HepG2 (cell line): ENCODE measurements around the gene CYP27B1. TPM values are rescaled to one million over a fixed set of nuclear protein-coding genes. Genes with fewer than 3 reads are reported as not detected.

Experiments used
- HNF4A ChIP-seq: sonication (generic); formaldehyde crosslinking; IDR thresholded peaks from 2 replicates; pipeline ENCODE4 v1.4.0; 2020; ENCODE audit warnings: missing genetic modification reagents
- HOXA7 ChIP-seq: sonication (generic); formaldehyde crosslinking; IDR thresholded peaks from 2 replicates; pipeline ENCODE4 v1.8.1; 2022; ENCODE audit warnings: mild to moderate bottlenecking, missing genetic modification reagents, moderate library complexity
- NR2F6 ChIP-seq, 2 experiments: IDR thresholded peaks; 2 replicates each; pipeline ENCODE4 v1.6.1; 2016; ENCODE audit warnings: antibody characterized with exemption in 1 of 2, mild to moderate bottlenecking in 1 of 2
- polyA plus RNA-seq, 8 experiments: library from polyadenylated mRNA; depleted of rRNA in 3 of 8; stranded (reverse) in 7 of 8; unstranded in 1 of 8; fragments of >200 nt; fragmentation: Illumina TruSeq in 4 of 8; extraction: Trizol in 4 of 8; gene quantifications; 2 replicates each; pipeline versions ENCODE4 v1.2.1 to v1.2.3, GENCODE V29; 2011 to 2016; ENCODE audit warnings: low read depth in 4 of 8, missing spikeins in 1 of 8, mixed read lengths in 1 of 8; ENCODE audit not compliant: insufficient read depth in 1 of 8
- total RNA-seq, 5 experiments: library from RNA; depleted of rRNA; stranded (reverse); fragments of >200 nt; fragmentation: Illumina TruSeq; extraction: Trizol; gene quantifications; 2 replicates each; pipeline ENCODE4 v1.2.3, GENCODE V29; 2016; ENCODE audit warnings: low read depth in 1 of 5
- TF ChIP-seq, protein P1 (sequence below): sonication (generic); formaldehyde crosslinking; IDR thresholded peaks from 2 replicates; pipeline ENCODE4 v1.5.1; 2020; ENCODE audit warnings: mild to moderate bottlenecking, moderate library complexity, missing genetic modification reagents
- TF ChIP-seq, protein P2 (sequence below): sonication (generic); formaldehyde crosslinking; IDR thresholded peaks from 2 replicates; pipeline ENCODE4 v1.5.1; 2020; ENCODE audit warnings: mild to moderate bottlenecking, missing genetic modification reagents, moderate library complexity
- TF ChIP-seq, protein P3 (sequence below): sonication (generic); formaldehyde crosslinking; IDR thresholded peaks from 2 replicates; pipeline ENCODE4 v1.9.0; 2022; ENCODE audit warnings: missing genetic modification reagents, mild to moderate bottlenecking, borderline replicate concordance
- TF ChIP-seq, protein P4 (sequence below): sonication (generic); formaldehyde crosslinking; IDR thresholded peaks from 2 replicates; pipeline ENCODE4 v1.5.0; 2020; ENCODE audit warnings: mild to moderate bottlenecking, missing genetic modification reagents, moderate library complexity
- TF ChIP-seq, protein P5 (sequence below): sonication (generic); formaldehyde crosslinking; IDR thresholded peaks from 2 replicates; pipeline ENCODE4 v1.9.0; 2021; ENCODE audit warnings: missing genetic modification reagents, borderline replicate concordance
- TF ChIP-seq, protein P6 (sequence below): sonication (generic); formaldehyde crosslinking; IDR thresholded peaks from 2 replicates; pipeline ENCODE4 v1.8.0; 2022; ENCODE audit warnings: missing genetic modification reagents, mild to moderate bottlenecking, inconsistent platforms, borderline replicate concordance

The CYP27B1 gene
- total and polyA plus RNA-seq, 2 of the 13 experiments (the other 11 are each of a cell fraction or from before 2014, with no cell fraction given), result 2.3 to 3.0 TPM

DNA sequence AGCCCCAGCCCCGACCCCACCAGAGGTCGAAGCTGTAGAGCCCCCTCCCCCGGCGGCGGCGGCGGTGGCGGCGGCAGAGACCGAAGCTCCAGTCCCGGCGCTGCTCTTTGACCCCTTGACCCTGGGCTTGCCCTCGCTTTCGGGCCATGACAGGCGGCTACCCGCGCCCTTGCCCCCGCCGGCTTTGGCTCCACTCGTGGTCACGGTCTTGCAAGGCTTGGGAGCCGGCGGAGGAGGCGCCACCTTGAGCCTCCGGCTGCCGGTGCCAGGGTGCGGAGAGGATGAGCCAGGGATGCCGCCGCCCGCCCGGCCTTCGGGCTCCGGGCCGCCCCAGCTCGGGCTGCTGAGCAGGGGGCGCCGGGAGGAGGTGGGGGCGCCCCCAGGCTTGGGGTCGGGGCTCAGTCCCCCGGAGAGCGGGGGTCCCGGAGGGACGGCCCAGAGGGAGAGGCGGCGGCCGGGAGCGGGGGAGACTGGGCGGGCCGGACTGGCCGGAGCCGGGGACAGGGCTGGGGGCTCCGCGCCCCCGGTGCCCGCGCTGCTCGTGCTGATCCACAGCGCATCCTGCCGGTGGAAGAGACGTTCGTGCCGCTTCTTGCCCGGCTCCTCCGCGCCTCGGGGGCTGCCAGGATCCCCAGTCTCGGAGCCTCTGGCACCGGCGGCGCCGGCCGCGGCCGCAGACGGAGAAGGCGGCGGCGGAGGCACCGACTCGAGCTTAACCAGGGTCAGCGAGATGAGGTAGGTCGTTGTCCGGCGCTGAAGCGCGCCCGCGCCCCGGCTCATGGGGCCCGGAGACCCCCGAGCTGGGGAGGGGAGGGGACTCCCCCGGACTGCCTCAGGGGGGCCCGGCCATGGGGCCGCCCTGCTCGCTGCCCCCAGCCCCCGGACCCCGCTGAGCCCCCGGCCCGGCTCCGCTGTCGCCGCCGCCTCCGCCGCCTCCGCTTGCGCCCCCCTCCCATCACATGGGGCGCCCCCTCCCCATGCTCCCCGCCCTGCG lies 29.1 kb downstream of the CYP27B1 start (continued):
- TF ChIP-seq, protein P1, sequence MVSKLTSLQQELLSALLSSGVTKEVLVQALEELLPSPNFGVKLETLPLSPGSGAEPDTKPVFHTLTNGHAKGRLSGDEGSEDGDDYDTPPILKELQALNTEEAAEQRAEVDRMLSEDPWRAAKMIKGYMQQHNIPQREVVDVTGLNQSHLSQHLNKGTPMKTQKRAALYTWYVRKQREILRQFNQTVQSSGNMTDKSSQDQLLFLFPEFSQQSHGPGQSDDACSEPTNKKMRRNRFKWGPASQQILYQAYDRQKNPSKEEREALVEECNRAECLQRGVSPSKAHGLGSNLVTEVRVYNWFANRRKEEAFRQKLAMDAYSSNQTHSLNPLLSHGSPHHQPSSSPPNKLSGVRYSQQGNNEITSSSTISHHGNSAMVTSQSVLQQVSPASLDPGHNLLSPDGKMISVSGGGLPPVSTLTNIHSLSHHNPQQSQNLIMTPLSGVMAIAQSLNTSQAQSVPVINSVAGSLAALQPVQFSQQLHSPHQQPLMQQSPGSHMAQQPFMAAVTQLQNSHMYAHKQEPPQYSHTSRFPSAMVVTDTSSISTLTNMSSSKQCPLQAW (CRISPR knock-in tag), result 0 out of 2 replicates have a peak, but pooled peaks have one; percentile 4
- TF ChIP-seq, protein P2, sequence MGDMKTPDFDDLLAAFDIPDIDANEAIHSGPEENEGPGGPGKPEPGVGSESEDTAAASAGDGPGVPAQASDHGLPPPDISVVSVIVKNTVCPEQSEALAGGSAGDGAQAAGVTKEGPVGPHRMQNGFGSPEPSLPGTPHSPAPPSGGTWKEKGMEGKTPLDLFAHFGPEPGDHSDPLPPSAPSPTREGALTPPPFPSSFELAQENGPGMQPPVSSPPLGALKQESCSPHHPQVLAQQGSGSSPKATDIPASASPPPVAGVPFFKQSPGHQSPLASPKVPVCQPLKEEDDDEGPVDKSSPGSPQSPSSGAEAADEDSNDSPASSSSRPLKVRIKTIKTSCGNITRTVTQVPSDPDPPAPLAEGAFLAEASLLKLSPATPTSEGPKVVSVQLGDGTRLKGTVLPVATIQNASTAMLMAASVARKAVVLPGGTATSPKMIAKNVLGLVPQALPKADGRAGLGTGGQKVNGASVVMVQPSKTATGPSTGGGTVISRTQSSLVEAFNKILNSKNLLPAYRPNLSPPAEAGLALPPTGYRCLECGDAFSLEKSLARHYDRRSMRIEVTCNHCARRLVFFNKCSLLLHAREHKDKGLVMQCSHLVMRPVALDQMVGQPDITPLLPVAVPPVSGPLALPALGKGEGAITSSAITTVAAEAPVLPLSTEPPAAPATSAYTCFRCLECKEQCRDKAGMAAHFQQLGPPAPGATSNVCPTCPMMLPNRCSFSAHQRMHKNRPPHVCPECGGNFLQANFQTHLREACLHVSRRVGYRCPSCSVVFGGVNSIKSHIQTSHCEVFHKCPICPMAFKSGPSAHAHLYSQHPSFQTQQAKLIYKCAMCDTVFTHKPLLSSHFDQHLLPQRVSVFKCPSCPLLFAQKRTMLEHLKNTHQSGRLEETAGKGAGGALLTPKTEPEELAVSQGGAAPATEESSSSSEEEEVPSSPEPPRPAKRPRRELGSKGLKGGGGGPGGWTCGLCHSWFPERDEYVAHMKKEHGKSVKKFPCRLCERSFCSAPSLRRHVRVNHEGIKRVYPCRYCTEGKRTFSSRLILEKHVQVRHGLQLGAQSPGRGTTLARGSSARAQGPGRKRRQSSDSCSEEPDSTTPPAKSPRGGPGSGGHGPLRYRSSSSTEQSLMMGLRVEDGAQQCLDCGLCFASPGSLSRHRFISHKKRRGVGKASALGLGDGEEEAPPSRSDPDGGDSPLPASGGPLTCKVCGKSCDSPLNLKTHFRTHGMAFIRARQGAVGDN (CRISPR knock-in tag), result peak; percentile 57; the same call in 1 of the 2 replicates
- TF ChIP-seq, protein P3, sequence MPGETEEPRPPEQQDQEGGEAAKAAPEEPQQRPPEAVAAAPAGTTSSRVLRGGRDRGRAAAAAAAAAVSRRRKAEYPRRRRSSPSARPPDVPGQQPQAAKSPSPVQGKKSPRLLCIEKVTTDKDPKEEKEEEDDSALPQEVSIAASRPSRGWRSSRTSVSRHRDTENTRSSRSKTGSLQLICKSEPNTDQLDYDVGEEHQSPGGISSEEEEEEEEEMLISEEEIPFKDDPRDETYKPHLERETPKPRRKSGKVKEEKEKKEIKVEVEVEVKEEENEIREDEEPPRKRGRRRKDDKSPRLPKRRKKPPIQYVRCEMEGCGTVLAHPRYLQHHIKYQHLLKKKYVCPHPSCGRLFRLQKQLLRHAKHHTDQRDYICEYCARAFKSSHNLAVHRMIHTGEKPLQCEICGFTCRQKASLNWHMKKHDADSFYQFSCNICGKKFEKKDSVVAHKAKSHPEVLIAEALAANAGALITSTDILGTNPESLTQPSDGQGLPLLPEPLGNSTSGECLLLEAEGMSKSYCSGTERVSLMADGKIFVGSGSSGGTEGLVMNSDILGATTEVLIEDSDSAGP (CRISPR knock-in tag), result peak; percentile 49; the same call in 1 of the 2 replicates
- no peak for TF ChIP-seq NR2F6 (IDR thresholded peaks at IDR 0.05)
- peak; percentile 46; the same call in 1 of the 2 replicates for TF ChIP-seq NR2F6 (CRISPR knock-in tag; IDR thresholded peaks at IDR 0.05)
- TF ChIP-seq, protein P4, sequence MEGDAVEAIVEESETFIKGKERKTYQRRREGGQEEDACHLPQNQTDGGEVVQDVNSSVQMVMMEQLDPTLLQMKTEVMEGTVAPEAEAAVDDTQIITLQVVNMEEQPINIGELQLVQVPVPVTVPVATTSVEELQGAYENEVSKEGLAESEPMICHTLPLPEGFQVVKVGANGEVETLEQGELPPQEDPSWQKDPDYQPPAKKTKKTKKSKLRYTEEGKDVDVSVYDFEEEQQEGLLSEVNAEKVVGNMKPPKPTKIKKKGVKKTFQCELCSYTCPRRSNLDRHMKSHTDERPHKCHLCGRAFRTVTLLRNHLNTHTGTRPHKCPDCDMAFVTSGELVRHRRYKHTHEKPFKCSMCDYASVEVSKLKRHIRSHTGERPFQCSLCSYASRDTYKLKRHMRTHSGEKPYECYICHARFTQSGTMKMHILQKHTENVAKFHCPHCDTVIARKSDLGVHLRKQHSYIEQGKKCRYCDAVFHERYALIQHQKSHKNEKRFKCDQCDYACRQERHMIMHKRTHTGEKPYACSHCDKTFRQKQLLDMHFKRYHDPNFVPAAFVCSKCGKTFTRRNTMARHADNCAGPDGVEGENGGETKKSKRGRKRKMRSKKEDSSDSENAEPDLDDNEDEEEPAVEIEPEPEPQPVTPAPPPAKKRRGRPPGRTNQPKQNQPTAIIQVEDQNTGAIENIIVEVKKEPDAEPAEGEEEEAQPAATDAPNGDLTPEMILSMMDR (CRISPR knock-in tag), result peak; percentile 41
- TF ChIP-seq, protein P5, sequence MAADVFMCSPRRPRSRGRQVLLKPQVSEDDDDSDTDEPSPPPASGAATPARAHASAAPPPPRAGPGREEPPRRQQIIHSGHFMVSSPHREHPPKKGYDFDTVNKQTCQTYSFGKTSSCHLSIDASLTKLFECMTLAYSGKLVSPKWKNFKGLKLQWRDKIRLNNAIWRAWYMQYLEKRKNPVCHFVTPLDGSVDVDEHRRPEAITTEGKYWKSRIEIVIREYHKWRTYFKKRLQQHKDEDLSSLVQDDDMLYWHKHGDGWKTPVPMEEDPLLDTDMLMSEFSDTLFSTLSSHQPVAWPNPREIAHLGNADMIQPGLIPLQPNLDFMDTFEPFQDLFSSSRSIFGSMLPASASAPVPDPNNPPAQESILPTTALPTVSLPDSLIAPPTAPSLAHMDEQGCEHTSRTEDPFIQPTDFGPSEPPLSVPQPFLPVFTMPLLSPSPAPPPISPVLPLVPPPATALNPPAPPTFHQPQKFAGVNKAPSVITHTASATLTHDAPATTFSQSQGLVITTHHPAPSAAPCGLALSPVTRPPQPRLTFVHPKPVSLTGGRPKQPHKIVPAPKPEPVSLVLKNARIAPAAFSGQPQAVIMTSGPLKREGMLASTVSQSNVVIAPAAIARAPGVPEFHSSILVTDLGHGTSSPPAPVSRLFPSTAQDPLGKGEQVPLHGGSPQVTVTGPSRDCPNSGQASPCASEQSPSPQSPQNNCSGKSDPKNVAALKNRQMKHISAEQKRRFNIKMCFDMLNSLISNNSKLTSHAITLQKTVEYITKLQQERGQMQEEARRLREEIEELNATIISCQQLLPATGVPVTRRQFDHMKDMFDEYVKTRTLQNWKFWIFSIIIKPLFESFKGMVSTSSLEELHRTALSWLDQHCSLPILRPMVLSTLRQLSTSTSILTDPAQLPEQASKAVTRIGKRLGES (CRISPR knock-in tag), result no peak
- TF ChIP-seq, protein P6, sequence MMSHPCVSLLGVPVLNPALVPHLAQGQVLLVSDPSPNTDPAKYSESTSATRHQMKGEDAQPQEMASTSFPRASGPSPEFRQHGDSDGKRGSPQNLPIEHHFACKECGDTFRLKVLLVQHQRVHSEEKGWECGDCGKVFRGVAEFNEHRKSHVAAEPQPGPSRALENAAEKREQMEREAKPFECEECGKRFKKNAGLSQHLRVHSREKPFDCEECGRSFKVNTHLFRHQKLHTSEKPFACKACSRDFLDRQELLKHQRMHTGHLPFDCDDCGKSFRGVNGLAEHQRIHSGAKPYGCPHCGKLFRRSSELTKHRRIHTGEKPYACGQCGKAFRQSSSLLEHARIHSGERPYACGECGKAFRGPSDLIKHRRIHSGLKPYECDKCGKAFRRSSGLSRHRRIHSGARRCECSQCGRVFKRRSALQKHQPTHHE, result no peak
- no peak for TF ChIP-seq HOXA7
- 0 out of 2 replicates have a peak, but pooled peaks have one; percentile 19 for TF ChIP-seq HNF4A (CRISPR knock-in tag)
